Measurements from ENCODE around the gene FAM20B.

The FAM20B gene

GRCh38 chr1:179121159-179121938 is 95.7 kb downstream of the FAM20B start:
- H3K27me3 ChIP-seq (replicated peaks; ENCODE audit: control insufficient read depth, insufficient read depth, low read length) = no peaks in the 10 kb centered on the region
- H3K36me3 ChIP-seq (ENCODE audit: control insufficient read depth, insufficient read depth, low read length) = peaks cover 2% of the 10 kb centered on the region
- no peak overlapping the region for H3K4me3 ChIP-seq (replicated peaks; ENCODE audit: low read depth, low read length)
- no peak for DNase-seq (ENCODE audit: extremely low read depth, insufficient read length)
- TF ChIP-seq CTCF (IDR thresholded peaks at IDR 0.05; ENCODE audit: insufficient read depth, low read length, poor library complexity, severe bottlenecking) = peak; percentile 61

GRCh38 chr1:179124873-179125272 is 99.2 kb downstream of the FAM20B start:
- no peaks in the 10 kb centered on the region for H3K36me3 ChIP-seq (ENCODE audit: control insufficient read depth, insufficient read depth, low read length)
- H3K4me3 ChIP-seq (replicated peaks; ENCODE audit: low read depth, low read length) = no peak overlapping the region
- no peak for DNase-seq (ENCODE audit: extremely low read depth, insufficient read length)
- TF ChIP-seq CTCF (IDR thresholded peaks at IDR 0.05; ENCODE audit: insufficient read depth, low read length, poor library complexity, severe bottlenecking) = no peak
- no peaks in the 10 kb centered on the region for H3K27me3 ChIP-seq (replicated peaks; ENCODE audit: control insufficient read depth, insufficient read depth, low read length)
